ENCODE data around the gene PTGER1.

Gene PTGER1

DNA sequence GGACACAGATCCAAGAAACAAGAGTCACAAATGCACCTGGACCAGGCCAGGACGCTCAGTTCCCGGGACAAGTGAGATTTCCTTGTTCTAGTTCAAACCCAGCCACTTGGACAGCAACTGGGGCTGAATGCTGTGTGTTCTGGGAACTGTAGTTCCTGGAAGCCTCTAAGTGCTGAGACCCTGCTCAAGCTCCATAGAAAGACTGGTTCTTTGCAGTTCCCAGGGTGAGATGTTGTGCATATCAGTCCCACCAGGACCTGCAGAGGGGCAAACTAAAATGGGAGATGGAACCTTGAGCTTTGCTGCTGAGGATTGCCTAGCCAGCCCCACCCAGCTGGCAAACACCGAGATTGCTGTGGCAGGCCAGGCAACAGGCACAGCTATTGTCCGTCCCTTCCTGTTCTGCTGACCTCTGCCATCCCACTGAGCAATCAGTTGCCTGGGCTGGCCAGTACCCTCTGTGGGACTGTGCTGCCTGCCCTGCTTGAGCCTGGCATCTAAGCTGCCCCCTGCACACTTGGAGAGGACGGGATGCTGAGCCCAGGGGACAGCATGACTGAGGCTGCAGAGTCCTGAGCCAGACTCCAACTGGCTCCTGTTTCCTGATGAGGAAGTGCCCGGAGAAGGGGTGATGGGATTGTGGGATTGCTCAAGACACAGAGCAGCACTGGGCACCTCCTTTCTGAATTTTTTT is 22.2 kb upstream of the PTGER1 start:
- H3K27ac ChIP-seq, result peak overlapping the region; percentile 84
- TF ChIP-seq ZFX (IDR thresholded peaks at IDR 0.05; ENCODE audit: borderline replicate concordance), result no peak
- TF ChIP-seq, protein P1, sequence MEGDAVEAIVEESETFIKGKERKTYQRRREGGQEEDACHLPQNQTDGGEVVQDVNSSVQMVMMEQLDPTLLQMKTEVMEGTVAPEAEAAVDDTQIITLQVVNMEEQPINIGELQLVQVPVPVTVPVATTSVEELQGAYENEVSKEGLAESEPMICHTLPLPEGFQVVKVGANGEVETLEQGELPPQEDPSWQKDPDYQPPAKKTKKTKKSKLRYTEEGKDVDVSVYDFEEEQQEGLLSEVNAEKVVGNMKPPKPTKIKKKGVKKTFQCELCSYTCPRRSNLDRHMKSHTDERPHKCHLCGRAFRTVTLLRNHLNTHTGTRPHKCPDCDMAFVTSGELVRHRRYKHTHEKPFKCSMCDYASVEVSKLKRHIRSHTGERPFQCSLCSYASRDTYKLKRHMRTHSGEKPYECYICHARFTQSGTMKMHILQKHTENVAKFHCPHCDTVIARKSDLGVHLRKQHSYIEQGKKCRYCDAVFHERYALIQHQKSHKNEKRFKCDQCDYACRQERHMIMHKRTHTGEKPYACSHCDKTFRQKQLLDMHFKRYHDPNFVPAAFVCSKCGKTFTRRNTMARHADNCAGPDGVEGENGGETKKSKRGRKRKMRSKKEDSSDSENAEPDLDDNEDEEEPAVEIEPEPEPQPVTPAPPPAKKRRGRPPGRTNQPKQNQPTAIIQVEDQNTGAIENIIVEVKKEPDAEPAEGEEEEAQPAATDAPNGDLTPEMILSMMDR (IDR thresholded peaks at IDR 0.05), result no peak

DNA sequence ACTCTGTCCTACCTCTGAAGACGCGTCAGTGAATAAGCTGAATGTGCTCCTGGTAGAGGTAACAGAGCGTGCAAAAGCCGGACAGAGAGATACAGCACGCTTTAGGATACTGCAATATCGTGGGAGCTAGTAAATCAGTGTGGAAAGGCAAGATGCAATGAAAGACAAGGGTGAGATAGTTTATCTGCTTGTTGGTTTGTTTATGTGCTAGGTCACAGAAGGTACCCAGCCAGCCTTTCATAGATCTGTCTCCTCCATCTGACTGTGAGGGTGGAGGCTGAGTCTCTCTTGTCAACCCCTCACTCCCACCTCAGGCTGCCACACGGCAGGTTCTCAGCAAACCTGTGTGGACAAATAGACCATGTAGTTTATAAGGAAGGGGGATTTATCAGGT is 21.7 kb upstream of the PTGER1 start:
- TF ChIP-seq, protein P1 (IDR thresholded peaks at IDR 0.05), result no peak
- TF ChIP-seq ZFX (IDR thresholded peaks at IDR 0.05; ENCODE audit: borderline replicate concordance), result no peak
- peak overlapping the region; percentile 84 for H3K27ac ChIP-seq

DNA sequence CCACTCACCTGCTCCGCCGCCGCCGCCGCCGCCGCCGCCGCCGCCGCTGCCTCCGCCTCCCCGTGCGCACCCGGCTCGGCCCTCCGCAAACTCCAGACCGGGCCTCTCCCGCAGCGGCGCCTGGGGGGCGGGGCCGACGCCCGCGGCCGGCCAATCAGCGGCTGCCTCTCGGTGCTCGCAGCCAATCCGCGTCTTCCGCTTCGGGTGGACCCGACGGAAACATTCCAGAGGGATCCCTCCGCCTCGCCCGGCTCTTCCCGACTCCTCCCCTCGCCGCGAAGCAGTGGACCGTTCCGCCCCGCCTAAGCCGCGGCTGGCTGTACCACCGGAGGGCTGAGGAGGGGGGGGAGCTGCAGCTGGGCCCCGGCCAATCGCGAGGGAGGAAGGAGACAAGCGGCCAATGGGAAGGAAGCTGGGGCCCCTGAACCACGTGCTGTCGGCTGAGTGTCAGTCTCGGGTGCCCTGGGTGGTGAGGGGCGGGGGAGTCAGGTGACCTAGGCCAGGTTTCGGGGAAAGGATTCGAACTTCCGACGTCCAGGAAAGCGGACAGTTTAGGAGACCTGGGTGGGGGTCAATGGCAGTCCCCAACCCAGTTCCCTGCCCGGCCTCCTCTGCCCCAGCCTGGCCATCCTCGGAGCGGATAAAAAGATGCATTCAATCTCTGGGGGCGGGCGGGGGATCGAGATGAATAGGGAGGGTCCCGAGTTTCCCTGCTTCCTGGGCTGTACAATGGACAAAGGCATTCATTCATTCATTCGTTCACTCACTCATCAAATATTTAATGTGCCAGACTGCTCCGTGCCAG is 21.1 kb upstream of the PTGER1 start, which contains the start of gene GIPC1:
Gene GIPC1, minus strand, starts transcription at position 99 of the 805 bp plus-strand sequence. CDS start 13,151 bp downstream, outside the sequence.
- no peak for TF ChIP-seq ZFX (IDR thresholded peaks at IDR 0.05; ENCODE audit: borderline replicate concordance)
- TF ChIP-seq, protein P1 (IDR thresholded peaks at IDR 0.05), result no peak
- peak within 1 kb of the TSS; percentile 84 for H3K27ac ChIP-seq

DNA sequence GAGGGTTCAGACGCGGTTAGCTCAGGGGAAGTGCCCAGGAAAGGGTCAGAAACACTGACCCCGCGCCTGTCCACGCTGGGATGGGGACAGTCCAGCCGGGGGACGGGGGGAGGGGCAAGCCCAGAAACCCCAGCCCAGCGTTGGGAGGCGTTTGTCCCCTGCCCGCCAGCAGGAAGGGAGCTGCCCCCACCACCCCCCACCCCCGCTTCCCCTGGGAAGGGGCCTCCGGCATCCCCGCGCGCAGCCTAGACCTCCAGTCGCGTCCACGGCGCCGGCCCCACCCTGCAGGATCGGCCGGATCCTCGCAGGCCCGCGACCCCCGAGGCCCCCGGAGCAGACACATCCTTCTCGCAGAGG is 20.5 kb upstream of the PTGER1 start:
- H3K27ac ChIP-seq, result peak overlapping the region; percentile 84
- TF ChIP-seq ZFX (IDR thresholded peaks at IDR 0.05; ENCODE audit: borderline replicate concordance), result no peak
- TF ChIP-seq, protein P1 (IDR thresholded peaks at IDR 0.05), result no peak

DNA sequence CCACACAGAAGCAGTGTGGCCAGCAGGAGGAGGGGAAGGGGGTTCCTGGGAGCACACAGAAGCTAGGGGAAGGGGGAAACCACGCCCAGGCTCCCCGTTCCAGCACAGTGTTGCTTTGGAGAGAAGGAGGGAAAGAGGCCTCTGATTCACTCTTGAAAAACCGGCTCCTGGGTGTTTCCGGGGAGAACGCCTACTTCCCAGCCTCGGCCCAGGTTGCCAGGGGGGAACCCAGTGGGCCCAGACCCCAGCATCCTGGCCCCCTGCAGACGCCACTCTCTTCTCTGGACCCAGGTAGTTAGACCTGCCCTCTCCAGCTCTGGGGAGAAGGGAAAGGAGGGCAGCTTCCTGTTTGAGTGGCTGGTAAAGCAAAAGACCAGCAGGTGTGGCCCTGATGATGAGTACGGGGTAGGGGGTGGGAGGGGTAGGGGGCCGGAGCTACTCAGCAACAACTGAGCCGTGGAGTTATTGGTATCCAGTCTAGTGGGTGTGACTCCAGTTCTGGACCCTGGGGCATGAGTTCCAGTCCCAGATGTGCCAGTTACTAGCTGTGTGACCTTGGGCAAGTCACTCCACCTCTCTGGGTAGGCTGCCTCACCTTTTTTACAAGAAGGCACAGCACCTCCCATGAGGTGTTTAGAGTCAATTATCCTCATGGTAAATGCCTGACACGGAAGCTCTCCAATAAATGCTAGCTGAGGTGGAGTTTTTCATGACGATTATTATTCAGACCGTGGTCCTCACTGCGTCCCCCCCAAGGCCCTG is 19.9 kb upstream of the PTGER1 start:
- no peak for TF ChIP-seq ZFX (IDR thresholded peaks at IDR 0.05; ENCODE audit: borderline replicate concordance)
- TF ChIP-seq, protein P1 (IDR thresholded peaks at IDR 0.05), result no peak

DNA sequence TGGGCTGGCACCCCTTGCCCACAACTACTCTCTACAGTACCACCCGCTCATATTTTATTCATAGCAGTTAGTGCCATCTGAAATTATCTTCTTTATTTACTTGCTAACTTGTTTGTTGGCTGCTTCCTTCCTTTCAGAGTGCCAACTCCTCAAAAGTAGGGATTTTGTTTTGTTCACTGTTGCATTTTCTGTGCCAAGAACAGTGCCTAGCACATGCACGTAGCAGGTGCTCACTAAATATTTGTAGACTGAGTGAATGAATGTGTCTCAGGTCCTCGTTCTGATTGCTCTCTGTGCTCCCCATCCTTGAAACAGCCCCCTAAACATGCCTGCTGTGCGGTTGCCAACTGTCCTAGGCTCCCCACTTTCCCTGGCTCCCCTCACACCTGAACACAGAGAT is 19.3 kb upstream of the PTGER1 start:
- H3K27ac ChIP-seq, result peak overlapping the region; percentile 30; the same call in 1 of the 2 replicates
- TF ChIP-seq ZFX (IDR thresholded peaks at IDR 0.05; ENCODE audit: borderline replicate concordance), result no peak
- TF ChIP-seq, protein P1 (IDR thresholded peaks at IDR 0.05), result no peak

More for the DNA sequence above, 19.9 kb upstream of the PTGER1 start:
- H3K27ac ChIP-seq, result peak overlapping the region; percentile 84
